ENCODE data around the gene FAM50A. TPM values are rescaled to one million over a fixed set of nuclear protein-coding genes. Genes with fewer than 3 reads are reported as not detected.

The FAM50A gene
- polyA plus RNA-seq, 4 donors: 64.5 to 181 (median 119) TPM

DNA sequence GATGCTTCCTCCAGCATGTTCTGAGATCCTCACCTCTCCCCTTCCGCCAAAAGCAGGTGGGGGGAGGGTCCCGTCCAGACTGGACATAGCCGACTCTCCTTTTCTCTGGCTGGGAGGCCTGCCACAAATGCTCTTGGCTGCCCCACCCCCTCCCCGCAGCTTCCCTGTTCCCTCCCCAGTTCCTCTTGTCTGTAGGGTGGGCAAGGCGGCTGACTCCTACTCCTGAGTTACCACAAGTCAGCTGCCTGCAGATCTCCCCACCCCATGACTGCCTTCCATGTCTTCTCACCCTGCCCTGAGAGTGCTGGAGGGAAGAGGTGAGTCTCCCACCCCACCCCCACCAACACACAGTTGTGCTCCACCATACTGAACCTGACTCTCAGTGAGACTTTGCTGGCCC lies 12.6 kb upstream of the FAM50A start:
- WGBS, 3 donors: 70 to 91% (median 87%) methylated on average over 1 to 5 of the region's 5 CpGs
- DNase-seq (no peak), FAIRE-seq (no peak)
- Histone ChIP-seq H3K9me3 (ENCODE audit: control insufficient read depth in 2 of 2, insufficient read depth in 1 of 2, low read depth in 1 of 2, low read length in 1 of 2) (no peaks in the 10 kb centered on the region), H3K4me1 (ENCODE audit: control insufficient read depth in 3 of 3, insufficient read depth in 2 of 3, low read depth in 1 of 3, low read length in 2 of 3) (peaks cover 0 to 19% (median 3%) of the 10 kb centered on the region in 3 donors), H3K27me3 (ENCODE audit: control insufficient read depth in 3 of 3, insufficient read depth in 3 of 3, low read length in 3 of 3) (no peaks in the 10 kb centered on the region), H3K4me3 (ENCODE audit: low read depth in 1 of 3, low read length in 3 of 3) (no peak overlapping the region), H3K36me3 (ENCODE audit: control insufficient read depth in 3 of 3, insufficient read depth in 2 of 3, low read depth in 1 of 3, low read length in 3 of 3) (peaks cover 0 to 57% (median 0%) of the 10 kb centered on the region in 3 donors), H3K27ac (ENCODE audit: low read depth in 1 of 3, low read length in 2 of 3) (no peak overlapping the region)

DNA sequence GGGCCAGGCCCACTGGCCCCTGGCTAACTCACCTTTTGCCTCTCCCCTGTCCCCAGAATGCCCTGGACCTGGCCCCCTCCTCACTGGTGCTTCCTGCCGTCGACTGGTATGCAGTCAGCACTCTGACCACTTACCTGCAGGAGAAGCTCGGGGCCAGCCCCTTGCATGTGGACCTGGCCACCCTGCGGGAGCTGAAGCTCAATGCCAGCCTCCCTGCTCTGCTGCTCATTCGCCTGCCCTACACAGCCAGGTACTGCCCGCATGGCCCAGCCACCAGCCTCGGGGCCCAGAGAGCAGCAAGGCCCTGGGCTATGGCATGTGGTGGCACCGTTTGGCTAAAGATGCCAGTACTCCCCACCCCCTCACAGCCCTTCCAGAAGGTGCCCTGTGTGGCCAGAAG lies 11.7 kb upstream of the FAM50A start:
- no peak overlapping the region for H3K4me3 ChIP-seq (ENCODE audit: low read depth in 1 of 3, low read length in 3 of 3)
- no peaks in the 10 kb centered on the region for H3K9me3 ChIP-seq (ENCODE audit: control insufficient read depth in 2 of 2, insufficient read depth in 1 of 2, low read depth in 1 of 2, low read length in 1 of 2)
- no peak overlapping the region for H3K27ac ChIP-seq (ENCODE audit: low read depth in 1 of 3, low read length in 2 of 3)
- peaks cover 0 to 16% (median 3%) of the 10 kb centered on the region in 3 donors for H3K4me1 ChIP-seq (ENCODE audit: control insufficient read depth in 3 of 3, insufficient read depth in 2 of 3, low read depth in 1 of 3, low read length in 2 of 3)
- DNase-seq (no peak), FAIRE-seq (no peak)
- H3K36me3 ChIP-seq (ENCODE audit: control insufficient read depth in 3 of 3, insufficient read depth in 2 of 3, low read depth in 1 of 3, low read length in 3 of 3): peaks cover 0 to 57% (median 0%) of the 10 kb centered on the region in 3 donors
- no peaks in the 10 kb centered on the region for H3K27me3 ChIP-seq (ENCODE audit: control insufficient read depth in 3 of 3, insufficient read depth in 3 of 3, low read length in 3 of 3)
- 87 to 95% (median 94%) methylated on average over 8 of the region's 8 CpGs for WGBS, 3 donors

DNA sequence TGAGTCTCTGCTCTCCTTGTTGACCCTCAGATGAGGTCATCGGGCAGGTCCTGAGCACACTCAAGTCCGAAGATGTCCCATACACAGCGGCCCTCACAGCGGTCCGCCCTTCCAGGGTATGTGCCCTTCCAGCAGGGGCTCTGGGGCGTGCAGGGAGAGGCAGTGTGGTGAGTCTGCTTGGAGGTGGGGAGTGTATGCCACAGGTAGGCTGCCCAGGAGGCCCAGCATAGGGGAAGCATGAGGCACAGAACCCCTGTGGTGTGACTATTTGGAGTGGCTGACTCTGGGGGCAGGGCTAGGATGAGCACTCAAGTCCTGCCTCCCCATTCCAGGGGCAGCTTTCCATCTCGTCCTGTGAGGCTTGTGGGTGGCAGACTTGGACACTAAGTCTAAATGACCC lies 10.3 kb upstream of the FAM50A start:
- FAIRE-seq: no peak
- no peak overlapping the region for H3K4me3 ChIP-seq (ENCODE audit: low read depth in 1 of 3, low read length in 3 of 3)
- H3K9me3 ChIP-seq (ENCODE audit: control insufficient read depth in 2 of 2, insufficient read depth in 1 of 2, low read depth in 1 of 2, low read length in 1 of 2): no peaks in the 10 kb centered on the region
- peaks cover 0 to 65% (median 0%) of the 10 kb centered on the region in 3 donors for H3K36me3 ChIP-seq (ENCODE audit: control insufficient read depth in 3 of 3, insufficient read depth in 2 of 3, low read depth in 1 of 3, low read length in 3 of 3)
- DNase-seq: no peak
- 87 to 95% (median 92%) methylated on average over 2 to 7 of the region's 7 CpGs for WGBS, 3 donors
- H3K4me1 ChIP-seq (ENCODE audit: control insufficient read depth in 3 of 3, insufficient read depth in 2 of 3, low read depth in 1 of 3, low read length in 2 of 3): peaks cover 0 to 15% (median 3%) of the 10 kb centered on the region in 3 donors
- H3K27ac ChIP-seq (ENCODE audit: low read depth in 1 of 3, low read length in 2 of 3): no peak overlapping the region
- H3K27me3 ChIP-seq (ENCODE audit: control insufficient read depth in 3 of 3, insufficient read depth in 3 of 3, low read length in 3 of 3): no peaks in the 10 kb centered on the region

DNA sequence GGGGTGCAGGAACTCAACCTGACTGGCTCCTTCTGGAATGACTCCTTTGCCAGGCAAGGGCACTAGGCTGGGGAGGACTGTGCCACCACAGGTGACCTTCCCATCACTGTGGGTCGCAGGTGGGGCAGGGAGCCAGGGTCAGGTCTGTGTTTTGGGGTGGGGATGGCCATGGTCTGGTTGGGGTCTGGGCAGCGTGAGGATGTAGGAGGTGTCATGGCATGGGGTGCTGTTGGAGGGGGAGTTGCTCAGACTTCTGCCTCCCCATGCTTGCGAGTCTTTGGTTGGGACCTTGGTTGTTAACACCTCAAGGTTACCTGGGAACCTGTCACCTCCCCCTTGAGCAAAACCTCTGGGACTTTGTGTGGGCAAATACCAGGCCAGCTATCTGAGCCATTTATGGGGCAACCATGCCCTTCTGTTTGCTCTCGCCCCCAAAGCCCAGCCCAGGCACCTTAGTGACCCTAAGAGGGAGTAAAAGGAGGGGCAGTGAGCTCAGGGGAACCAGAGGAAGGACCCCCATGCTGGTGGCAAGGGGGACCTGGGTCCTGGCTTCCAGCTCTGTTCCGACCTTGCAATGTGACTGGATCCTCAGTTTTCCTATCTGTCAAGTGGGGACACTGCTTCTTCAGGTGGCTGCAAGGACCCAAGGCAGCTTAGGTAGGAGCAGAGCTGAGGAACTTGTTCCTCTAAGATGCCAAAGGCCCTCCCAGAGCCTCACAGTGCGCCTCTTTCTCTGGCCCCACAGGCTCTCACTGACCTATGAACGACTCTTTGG lies 9.4 kb upstream of the FAM50A start:
- peaks cover 0 to 73% (median 0%) of the 10 kb centered on the region in 3 donors for H3K36me3 ChIP-seq (ENCODE audit: control insufficient read depth in 3 of 3, insufficient read depth in 2 of 3, low read depth in 1 of 3, low read length in 3 of 3)
- WGBS, 3 donors: 82 to 95% (median 92%) methylated on average over 5 to 7 of the region's 7 CpGs
- no peak for FAIRE-seq

DNA sequence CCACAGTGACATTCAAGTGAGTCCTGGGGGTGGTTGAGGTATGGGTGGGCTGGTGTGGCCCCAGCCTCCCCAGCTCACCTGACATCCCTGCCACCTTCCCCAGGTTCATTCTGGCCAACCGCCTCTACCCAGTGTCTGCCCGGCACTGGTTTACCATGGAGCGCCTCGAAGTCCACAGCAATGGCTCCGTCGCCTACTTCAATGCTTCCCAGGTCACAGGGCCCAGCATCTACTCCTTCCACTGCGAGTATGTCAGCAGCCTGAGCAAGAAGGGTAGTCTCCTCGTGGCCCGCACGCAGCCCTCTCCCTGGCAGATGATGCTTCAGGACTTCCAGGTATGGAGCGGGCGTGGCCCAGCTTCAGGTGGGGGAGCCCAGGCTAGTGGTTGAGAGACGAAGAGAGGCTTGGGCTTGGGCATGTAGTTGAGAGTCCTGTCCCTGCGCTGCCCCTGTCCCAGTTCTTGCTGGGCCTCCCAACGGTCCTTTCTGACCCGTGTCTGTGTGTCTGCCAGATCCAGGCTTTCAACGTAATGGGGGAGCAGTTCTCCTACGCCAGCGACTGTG lies 8.7 kb upstream of the FAM50A start:
- peaks cover 0 to 15% (median 0%) of the 10 kb centered on the region in 3 donors for H3K4me1 ChIP-seq (ENCODE audit: control insufficient read depth in 3 of 3, insufficient read depth in 2 of 3, low read depth in 1 of 3, low read length in 2 of 3)
- H3K27me3 ChIP-seq (ENCODE audit: control insufficient read depth in 3 of 3, insufficient read depth in 3 of 3, low read length in 3 of 3): no peaks in the 10 kb centered on the region
- H3K9me3 ChIP-seq (ENCODE audit: control insufficient read depth in 2 of 2, insufficient read depth in 1 of 2, low read depth in 1 of 2, low read length in 1 of 2): no peaks in the 10 kb centered on the region
- DNase-seq: no peak
- no peak for FAIRE-seq
- H3K36me3 ChIP-seq (ENCODE audit: control insufficient read depth in 3 of 3, insufficient read depth in 2 of 3, low read depth in 1 of 3, low read length in 3 of 3): peaks cover 0 to 79% (median 0%) of the 10 kb centered on the region in 3 donors
- 93 to 95% (median 93%) methylated on average over 13 to 19 of the region's 19 CpGs for WGBS, 3 donors
- no peak overlapping the region for H3K27ac ChIP-seq (ENCODE audit: low read depth in 1 of 3, low read length in 2 of 3)
- H3K4me3 ChIP-seq (ENCODE audit: low read depth in 1 of 3, low read length in 3 of 3): no peak overlapping the region

More for the DNA sequence above, 9.4 kb upstream of the FAM50A start:
- Histone ChIP-seq H3K27ac (ENCODE audit: low read depth in 1 of 3, low read length in 2 of 3) (no peak overlapping the region), H3K27me3 (ENCODE audit: control insufficient read depth in 3 of 3, insufficient read depth in 3 of 3, low read length in 3 of 3) (no peaks in the 10 kb centered on the region), H3K4me1 (ENCODE audit: control insufficient read depth in 3 of 3, insufficient read depth in 2 of 3, low read depth in 1 of 3, low read length in 2 of 3) (peaks cover 0 to 15% (median 3%) of the 10 kb centered on the region in 3 donors), H3K4me3 (ENCODE audit: low read depth in 1 of 3, low read length in 3 of 3) (no peak overlapping the region), H3K9me3 (ENCODE audit: control insufficient read depth in 2 of 2, insufficient read depth in 1 of 2, low read depth in 1 of 2, low read length in 1 of 2) (no peaks in the 10 kb centered on the region)
- DNase-seq: no peak

DNA sequence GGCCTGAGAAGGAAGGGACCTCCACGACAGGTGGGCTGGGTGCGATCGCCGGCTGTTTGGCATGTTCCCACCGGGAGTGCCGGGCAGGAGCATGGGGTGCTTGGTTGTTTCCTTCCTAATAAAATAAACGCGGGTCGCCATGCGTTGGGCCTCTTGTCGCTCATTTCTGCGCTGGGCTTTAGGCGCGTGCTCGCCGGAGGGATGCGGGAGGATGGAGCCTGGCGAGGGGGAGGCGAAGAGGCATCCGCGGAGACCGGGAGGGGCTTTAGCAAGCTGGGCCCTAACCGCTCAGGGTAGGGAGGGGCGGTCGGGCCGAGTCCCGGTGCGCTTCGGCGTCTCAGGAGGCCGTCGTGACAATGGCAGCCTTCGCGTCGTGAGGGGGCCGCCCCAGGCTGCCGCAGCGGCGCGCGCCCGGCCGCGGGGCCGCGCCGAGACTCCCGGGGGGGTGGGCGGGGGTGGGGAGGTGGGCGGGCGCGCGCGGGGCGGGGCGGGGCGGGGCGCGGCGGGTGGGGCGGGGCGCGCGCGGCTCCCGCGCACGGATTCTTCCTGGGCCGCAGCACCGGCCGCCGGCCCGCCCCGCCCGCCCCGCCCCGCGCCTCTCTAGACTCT lies 7.5 kb upstream of the FAM50A start:
- DNase-seq (peak; percentile 8 to 53), FAIRE-seq (no peak)
- peaks cover 0 to 78% (median 0%) of the 10 kb centered on the region in 3 donors for H3K36me3 ChIP-seq (ENCODE audit: control insufficient read depth in 3 of 3, insufficient read depth in 2 of 3, low read depth in 1 of 3, low read length in 3 of 3)
- 5 to 44% (median 33%) methylated on average over 17 to 52 of the region's 78 CpGs for WGBS, 3 donors
- peak overlapping the region; percentile 35 to 73 (median 65) for H3K4me3 ChIP-seq (ENCODE audit: low read depth in 1 of 3, low read length in 3 of 3)
- no peaks in the 10 kb centered on the region for H3K27me3 ChIP-seq (ENCODE audit: control insufficient read depth in 3 of 3, insufficient read depth in 3 of 3, low read length in 3 of 3)
- H3K4me1 ChIP-seq (ENCODE audit: control insufficient read depth in 3 of 3, insufficient read depth in 2 of 3, low read depth in 1 of 3, low read length in 2 of 3): peaks cover 0 to 8% (median 0%) of the 10 kb centered on the region in 3 donors
- H3K27ac ChIP-seq (ENCODE audit: low read depth in 1 of 3, low read length in 2 of 3): peak overlapping the region; percentile 51 to 86 (median 74)
- H3K9me3 ChIP-seq (ENCODE audit: control insufficient read depth in 2 of 2, insufficient read depth in 1 of 2, low read depth in 1 of 2, low read length in 1 of 2): no peaks in the 10 kb centered on the region

DNA sequence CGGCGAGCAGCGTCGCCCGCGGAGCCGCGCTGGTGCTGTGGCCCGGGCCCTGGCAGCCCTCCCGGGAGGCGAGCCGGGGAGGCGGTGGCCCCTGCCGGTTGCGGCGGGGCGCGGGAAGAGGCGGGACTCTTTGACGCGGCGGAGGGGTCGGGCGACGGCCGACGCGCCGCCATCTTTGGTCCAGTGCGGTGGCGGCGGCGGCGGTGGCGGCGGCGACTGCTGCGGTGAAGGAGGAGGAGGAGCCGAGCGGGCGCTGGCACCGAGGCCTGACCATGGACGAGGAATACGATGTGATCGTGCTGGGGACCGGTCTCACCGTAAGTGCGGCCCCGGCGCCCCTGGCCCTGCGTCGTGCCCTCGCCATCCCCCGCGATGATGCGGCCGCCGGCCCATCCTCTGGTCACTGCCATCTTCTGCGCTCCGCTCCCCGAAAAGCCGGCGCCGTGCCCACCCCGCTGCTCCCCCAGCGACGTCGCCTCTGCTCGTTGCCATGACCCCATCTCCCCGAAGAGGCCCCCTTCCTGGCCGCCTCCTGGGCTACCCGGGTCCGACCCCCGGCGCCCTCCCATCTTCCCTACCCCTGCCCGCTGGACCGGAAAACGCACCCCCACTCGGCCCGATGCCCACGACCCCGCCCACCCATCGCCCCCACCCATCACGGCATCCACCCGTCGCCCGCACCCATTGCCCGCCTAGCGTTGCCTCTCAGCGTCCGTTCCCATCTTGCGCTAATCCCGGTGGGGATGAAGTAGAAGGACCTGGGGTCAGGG lies 6.8 kb upstream of the FAM50A start, which contains the start of gene GDI1:
Gene GDI1 (plus strand): TSS at position 172 of the 770 bp plus-strand sequence. CDS start 101 bp downstream, at position 273.
- Histone ChIP-seq H3K4me3 (ENCODE audit: low read depth in 1 of 3, low read length in 3 of 3) (peak within 1 kb of the TSS; percentile 61 to 73 (median 65)), H3K27me3 (ENCODE audit: control insufficient read depth in 3 of 3, insufficient read depth in 3 of 3, low read length in 3 of 3) (no peaks in the 10 kb centered on the region), H3K9me3 (ENCODE audit: control insufficient read depth in 2 of 2, insufficient read depth in 1 of 2, low read depth in 1 of 2, low read length in 1 of 2) (no peaks in the 10 kb centered on the region), H3K4me1 (ENCODE audit: control insufficient read depth in 3 of 3, insufficient read depth in 2 of 3, low read depth in 1 of 3, low read length in 2 of 3) (peaks cover 0 to 8% (median 0%) of the 10 kb centered on the region in 3 donors), H3K36me3 (ENCODE audit: control insufficient read depth in 3 of 3, insufficient read depth in 2 of 3, low read depth in 1 of 3, low read length in 3 of 3) (peaks cover 0 to 78% (median 4%) of the 10 kb centered on the region in 3 donors), H3K27ac (ENCODE audit: low read depth in 1 of 3, low read length in 2 of 3) (peak within 1 kb of the TSS; percentile 51 to 86 (median 74))
- 0 to 43% (median 12%) methylated on average over 16 to 93 of the region's 93 CpGs for WGBS, 3 donors
- peak; percentile 22 to 76 for DNase-seq
- no peak for FAIRE-seq

All from small intestine (tissue), 7 donors.